ENCODE results near the gene EXOC6B.

The EXOC6B gene

GRCh38 chr2:72788756-72789155 is 37.1 kb downstream of the EXOC6B start:
- no peak for DNase-seq

GRCh38 chr2:72785517-72785916 is 40.3 kb downstream of the EXOC6B start:
- DNase-seq: no peak

- no peak for DNase-seq
Measured at GRCh38 chr2:72782520-72782919, 43.3 kb downstream of the EXOC6B start.

DNA sequence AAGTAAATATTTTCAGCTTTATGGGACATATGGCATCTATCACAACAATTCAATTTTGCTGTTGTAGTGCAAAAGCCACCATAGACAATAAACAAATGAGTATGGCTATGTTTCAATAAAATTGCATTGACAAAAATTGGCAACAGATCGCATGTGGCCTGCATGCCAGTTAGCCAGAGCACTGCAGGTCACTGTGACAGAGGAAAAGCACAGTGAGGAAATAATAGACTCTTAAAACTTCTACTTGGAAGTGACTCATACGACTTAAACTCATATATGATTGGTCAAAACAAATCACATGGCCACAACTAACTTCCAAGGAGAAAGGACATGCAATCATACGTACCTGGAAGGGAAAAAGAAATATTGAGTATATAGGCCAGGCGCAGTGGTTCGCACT is 44.4 kb downstream of the EXOC6B start:
- DNase-seq: no peak

- DNase-seq: no peak
Measured at GRCh38 chr2:72780477-72780876, 45.4 kb downstream of the EXOC6B start.

DNA sequence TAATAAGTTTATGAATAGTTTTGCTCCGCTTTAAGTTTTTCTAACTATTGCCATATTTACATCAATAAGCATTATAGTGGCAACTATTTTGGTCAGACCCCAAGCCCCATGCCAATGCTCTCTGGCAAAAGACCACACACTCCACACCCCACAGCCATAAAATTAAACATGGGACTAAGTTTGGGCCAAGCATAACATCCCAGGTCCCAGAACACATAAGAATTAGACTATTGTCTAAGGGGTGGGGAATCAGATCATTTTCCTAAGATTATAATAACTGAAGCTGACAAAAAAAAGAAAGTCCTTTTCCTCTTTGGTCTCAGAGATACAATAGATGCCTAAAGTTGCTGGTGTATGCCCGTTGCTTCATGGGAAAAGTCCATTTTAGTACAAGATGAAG is 46.3 kb downstream of the EXOC6B start:
- no peak for DNase-seq

- DNase-seq: no peak
Measured at GRCh38 chr2:72778410-72778809, 47.4 kb downstream of the EXOC6B start.

- peak; percentile 55 to 80 for DNase-seq
Measured at GRCh38 chr2:72770879-72771461, 54.9 kb downstream of the EXOC6B start.

GRCh38 chr2:72765997-72766609 is 59.7 kb downstream of the EXOC6B start:
- no peak for DNase-seq

GRCh38 chr2:72762276-72762675 is 63.6 kb downstream of the EXOC6B start:
- no peak for DNase-seq

DNA sequence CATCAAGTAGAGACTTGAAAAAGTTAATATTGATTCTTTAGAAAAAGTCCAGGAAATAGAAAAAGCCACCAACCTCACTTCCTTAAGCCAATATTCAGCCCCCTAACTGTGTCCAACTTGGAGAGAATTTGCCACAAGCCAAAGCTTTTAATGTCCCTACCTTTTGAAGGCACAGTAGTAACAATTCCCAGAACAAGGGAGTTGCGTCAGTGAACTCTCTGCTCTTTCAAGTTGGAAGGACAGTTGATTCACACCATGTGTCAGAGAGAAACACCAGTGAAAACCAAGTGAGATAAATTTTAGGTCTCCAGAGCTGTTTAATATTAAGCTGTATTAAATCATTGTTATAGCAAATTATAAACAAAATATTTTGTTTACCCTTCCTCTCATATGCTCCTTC is 66.1 kb downstream of the EXOC6B start:
- no peak for DNase-seq

GRCh38 chr2:72757177-72757775 is 68.6 kb downstream of the EXOC6B start:
- DNase-seq: no peak

DNA sequence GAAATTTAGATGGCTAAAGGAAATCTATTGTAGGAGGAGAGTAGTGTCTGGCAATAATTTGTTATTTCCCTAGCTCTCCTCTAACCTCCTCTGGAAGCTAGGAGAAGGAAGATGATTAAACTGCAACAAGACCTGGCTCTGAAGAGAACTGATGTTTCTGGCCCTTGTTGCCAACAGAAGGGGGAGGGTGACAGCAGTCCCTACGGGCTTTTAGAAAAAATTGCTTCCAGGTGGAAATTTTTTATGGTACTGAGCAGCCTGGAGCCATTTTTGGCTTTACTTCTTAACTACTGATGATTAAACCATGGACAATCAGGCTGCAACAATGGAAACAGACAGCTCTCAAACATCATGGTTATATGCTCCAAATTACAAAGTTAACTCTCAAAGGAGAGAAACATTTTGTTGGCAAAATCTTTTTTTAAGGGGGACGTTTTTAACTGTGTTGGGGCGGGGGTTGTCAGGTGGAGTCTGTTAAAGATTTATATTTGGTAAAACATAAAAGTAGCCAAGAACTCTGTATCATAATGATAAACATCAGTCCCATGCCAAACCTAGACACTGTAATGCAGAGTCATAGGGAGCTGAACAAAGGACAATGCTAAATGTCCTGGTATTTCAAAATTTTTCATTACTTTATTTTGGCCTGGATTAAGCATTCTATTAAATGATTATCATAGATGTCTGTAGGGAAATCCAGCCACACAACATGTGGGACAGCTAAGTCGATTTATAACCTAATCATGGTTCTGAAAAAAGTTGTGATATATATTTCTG is 70.0 kb downstream of the EXOC6B start:
- DNase-seq: no peak

DNA sequence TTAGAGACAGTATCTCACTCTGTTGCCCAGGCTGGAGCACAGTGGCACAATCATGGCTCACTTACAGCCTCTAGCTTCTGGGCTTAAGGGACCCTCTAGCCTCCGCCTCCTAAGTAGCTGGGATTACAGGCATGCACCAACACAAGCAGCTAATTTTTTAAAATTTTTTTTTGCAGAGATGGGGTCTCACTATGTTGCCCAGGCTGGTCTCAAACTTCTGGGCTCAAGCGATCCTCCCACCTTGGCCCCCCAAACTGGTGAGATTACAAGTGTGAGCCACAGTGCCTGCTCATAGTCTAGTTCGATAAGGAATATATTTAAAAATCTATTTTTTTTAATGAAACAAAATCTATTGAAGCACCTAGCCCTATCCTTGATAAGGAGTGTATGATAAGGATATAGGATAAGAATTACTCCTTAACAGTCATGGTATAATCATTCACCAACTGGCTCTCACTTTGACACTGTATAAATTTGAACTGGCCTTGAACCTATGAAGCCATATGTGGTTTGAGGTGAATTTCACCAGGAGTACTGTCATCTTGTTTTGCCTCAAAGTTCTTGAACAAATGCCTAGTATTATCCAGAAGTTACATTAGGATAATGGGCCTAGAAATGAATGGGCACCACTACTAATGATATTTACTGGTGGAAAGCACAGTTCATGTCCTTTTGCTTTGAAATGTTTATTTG is 71.1 kb downstream of the EXOC6B start:
- DNase-seq: no peak

GRCh38 chr2:72750977-72751639 is 74.7 kb downstream of the EXOC6B start:
- DNase-seq: no peak

GRCh38 chr2:72750466-72750865 is 75.4 kb downstream of the EXOC6B start:
- DNase-seq: no peak

DNA sequence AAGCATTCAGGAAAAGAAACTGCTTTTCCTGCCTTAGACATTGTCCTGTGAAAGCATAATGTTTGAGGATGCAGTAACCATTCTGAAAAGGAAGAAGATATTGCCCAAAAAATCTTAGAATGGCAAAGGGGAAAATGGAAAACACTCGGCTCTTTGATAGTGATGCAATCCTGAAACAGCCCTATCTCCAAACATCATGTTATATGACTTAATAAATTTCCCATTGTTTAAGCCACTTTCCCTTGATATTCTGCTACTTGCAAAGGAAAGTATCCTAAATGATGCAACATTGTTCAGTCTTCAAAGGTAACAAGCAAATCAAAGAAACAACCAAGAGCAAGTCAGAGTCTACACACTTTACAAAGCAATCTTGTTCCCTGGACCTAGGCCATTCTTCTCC is 78.5 kb downstream of the EXOC6B start:
- DNase-seq: no peak

DNA sequence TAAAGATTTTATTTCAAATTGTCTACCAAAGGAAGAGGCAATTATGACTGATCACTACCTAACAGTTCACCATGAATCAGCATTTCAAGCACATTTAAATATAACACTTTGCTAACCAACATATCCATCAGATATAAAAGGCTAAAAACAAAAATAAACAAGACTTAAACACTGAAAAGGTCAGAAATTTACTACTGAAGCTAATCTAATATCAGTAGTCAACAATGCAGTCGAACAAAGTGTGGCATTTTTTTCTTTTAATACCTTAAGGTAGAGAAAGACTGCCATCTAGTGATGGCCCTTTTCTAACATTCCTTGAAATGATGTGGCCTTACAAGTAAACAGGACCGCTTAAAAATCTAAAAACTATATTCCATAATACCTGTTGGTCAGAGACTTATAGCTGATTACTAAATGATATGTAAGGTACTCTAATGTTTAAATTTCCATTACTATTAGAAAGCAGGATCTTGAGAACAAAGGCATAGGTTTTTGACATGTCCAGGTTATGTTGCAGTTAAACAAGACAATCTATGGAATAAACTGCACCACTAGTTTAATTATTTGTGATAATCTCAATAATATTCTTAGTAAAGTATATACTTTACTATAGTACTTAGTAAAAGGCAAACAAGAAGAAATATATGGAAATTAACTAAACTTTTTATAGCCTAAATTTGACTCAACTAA is 80.0 kb downstream of the EXOC6B start:
- DNase-seq: peak in 1 of 2 donors; percentile 41

GRCh38 chr2:72744049-72744448 is 81.8 kb downstream of the EXOC6B start:
- DNase-seq: no peak

GRCh38 chr2:72743481-72743880 is 82.4 kb downstream of the EXOC6B start:
- DNase-seq: no peak

DNA sequence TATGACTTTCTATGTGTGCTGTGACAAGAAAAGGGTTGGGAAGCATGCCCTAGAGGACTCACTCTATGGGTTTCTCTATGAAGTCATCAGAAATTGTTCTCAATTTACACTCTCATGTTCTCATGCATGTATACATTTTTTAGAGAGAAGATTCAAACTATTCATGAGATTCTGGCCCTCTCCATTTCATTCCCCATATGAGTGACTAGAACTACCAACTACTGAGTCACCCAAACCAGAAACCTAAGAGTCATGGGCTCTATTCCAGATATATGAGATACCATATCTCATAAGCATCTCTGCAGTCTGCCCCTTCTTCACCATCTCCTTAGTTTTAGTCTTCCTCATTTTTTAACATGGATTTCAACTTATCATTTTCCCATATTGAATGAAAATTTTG is 87.7 kb downstream of the EXOC6B start:
- no peak for DNase-seq

DNA sequence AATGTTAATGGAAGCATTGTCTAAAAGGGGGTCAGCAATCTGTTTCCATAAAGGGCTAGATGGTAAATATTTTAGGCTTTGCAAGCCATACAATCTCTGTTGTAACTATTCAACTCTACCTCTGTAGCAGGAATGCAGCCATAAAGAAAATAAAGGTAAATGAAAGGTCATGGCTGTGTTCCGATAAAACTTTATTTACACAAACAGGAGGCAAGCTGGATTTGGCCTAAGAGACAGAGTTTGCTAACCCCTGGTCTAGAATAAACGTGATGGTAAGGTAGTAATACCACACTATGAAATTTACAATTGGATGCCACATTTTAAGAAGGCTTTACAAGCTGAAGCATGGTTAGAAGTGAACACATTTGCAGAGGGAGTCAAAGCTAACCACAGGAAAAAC is 91.4 kb downstream of the EXOC6B start:
- no peak for DNase-seq
